Neural crest cell (in vitro differentiated cells): ENCODE measurements around the gene RPS6KA4. TPM values are rescaled to one million over a fixed set of nuclear protein-coding genes. Genes with fewer than 3 reads are reported as not detected.
A peak's percentile ranks its signal among the peaks of the same experiment; 100 is the strongest.

Experiments
- DNase-seq: peaks from one replicate; pipeline ENCODE4 v3.0.0; 2021; ENCODE audit warnings: low read depth, mixed read lengths, low spot score
- H3K27ac Mint-ChIP-seq: one replicate; pipeline ENCODE4 v1.8.0; 2021; ENCODE audit warnings: mild to moderate bottlenecking, mixed read lengths; ENCODE audit not compliant: unreplicated experiment
- H3K27me3 Mint-ChIP-seq: 2 replicates; pipeline ENCODE4 v1.8.0; 2021; ENCODE audit warnings: low read depth, mild to moderate bottlenecking, mixed read lengths
- H3K36me3 Mint-ChIP-seq: 2 replicates; pipeline ENCODE4 v1.8.0; 2021; ENCODE audit warnings: low read depth, mild to moderate bottlenecking, mixed read lengths
- H3K4me1 Mint-ChIP-seq: 2 replicates; pipeline ENCODE4 v1.8.0; 2021; ENCODE audit warnings: mixed read lengths
- H3K4me3 Mint-ChIP-seq: one replicate; pipeline ENCODE4 v1.8.0; 2021; ENCODE audit warnings: mild to moderate bottlenecking, mixed read lengths
- H3K9me3 Mint-ChIP-seq: 2 replicates; pipeline ENCODE4 v1.8.0; 2021; ENCODE audit warnings: mixed read lengths
- total RNA-seq: library from RNA; stranded (reverse); gene quantifications from 2 replicates; pipeline ENCODE4 v1.2.1, GENCODE V29; 2021
- TF ChIP-seq, protein P1 (sequence below): fragments of 200-600 bp; sonication (generic); conservative IDR thresholded peaks from 2 replicates; pipeline ENCODE4 v1.5.0; 2021; ENCODE audit warnings: antibody characterized with exemption, mild to moderate bottlenecking

Gene RPS6KA4
- total RNA-seq, 1 donor from 2014 or later: 17.6 TPM

GRCh38 chr11:64324692-64325469, 34.1 kb upstream of the RPS6KA4 start:
- DNase-seq: no peak
- no peaks in the 10 kb centered on the region for H3K27me3 Mint-ChIP-seq
- H3K4me1 Mint-ChIP-seq: peaks cover 10% of the 10 kb centered on the region
- H3K9me3 Mint-ChIP-seq: no peaks in the 10 kb centered on the region
- TF ChIP-seq, protein P1, sequence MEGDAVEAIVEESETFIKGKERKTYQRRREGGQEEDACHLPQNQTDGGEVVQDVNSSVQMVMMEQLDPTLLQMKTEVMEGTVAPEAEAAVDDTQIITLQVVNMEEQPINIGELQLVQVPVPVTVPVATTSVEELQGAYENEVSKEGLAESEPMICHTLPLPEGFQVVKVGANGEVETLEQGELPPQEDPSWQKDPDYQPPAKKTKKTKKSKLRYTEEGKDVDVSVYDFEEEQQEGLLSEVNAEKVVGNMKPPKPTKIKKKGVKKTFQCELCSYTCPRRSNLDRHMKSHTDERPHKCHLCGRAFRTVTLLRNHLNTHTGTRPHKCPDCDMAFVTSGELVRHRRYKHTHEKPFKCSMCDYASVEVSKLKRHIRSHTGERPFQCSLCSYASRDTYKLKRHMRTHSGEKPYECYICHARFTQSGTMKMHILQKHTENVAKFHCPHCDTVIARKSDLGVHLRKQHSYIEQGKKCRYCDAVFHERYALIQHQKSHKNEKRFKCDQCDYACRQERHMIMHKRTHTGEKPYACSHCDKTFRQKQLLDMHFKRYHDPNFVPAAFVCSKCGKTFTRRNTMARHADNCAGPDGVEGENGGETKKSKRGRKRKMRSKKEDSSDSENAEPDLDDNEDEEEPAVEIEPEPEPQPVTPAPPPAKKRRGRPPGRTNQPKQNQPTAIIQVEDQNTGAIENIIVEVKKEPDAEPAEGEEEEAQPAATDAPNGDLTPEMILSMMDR: no peak
- H3K4me3 Mint-ChIP-seq: no peak overlapping the region
- H3K36me3 Mint-ChIP-seq: peaks cover 3% of the 10 kb centered on the region
- no peak overlapping the region for H3K27ac Mint-ChIP-seq

DNA sequence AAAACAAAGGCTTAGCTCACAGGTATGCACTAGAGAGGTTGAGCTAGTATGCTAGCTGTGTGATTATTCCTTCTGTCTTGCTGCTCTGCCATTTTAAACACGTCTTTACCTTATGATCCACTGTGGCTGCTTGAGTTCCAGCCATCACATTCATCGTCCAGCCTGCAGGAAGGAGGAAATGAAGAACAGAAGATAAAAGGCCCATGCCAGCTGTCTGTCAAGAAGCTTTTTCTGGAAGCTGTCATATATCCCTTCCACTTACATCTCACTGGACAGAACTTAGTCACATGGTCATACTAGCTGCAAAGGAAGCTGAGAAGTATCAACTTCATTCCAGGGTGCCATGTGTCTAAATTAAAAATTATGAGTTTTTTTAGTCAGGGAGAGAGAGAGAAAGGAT, 31.6 kb upstream of the RPS6KA4 start:
- DNase-seq: no peak
- H3K27ac Mint-ChIP-seq: no peak overlapping the region
- H3K4me3 Mint-ChIP-seq: no peak overlapping the region
- TF ChIP-seq, protein P1: no peak
- no peaks in the 10 kb centered on the region for H3K9me3 Mint-ChIP-seq
- no peaks in the 10 kb centered on the region for H3K36me3 Mint-ChIP-seq
- H3K27me3 Mint-ChIP-seq: no peaks in the 10 kb centered on the region
- H3K4me1 Mint-ChIP-seq: peaks cover 6% of the 10 kb centered on the region

GRCh38 chr11:64327993-64328392, 31.0 kb upstream of the RPS6KA4 start:
- H3K4me1 Mint-ChIP-seq: peaks cover 6% of the 10 kb centered on the region
- DNase-seq: no peak
- no peaks in the 10 kb centered on the region for H3K27me3 Mint-ChIP-seq
- no peaks in the 10 kb centered on the region for H3K9me3 Mint-ChIP-seq
- H3K27ac Mint-ChIP-seq: no peak overlapping the region
- H3K36me3 Mint-ChIP-seq: no peaks in the 10 kb centered on the region
- TF ChIP-seq, protein P1: no peak
- H3K4me3 Mint-ChIP-seq: no peak overlapping the region

- TF ChIP-seq, protein P1: no peak
- H3K27me3 Mint-ChIP-seq: no peaks in the 10 kb centered on the region
- no peaks in the 10 kb centered on the region for H3K36me3 Mint-ChIP-seq
- no peak overlapping the region for H3K4me3 Mint-ChIP-seq
- no peak for DNase-seq
- H3K4me1 Mint-ChIP-seq: peaks cover 5% of the 10 kb centered on the region
- no peaks in the 10 kb centered on the region for H3K9me3 Mint-ChIP-seq
- no peak overlapping the region for H3K27ac Mint-ChIP-seq
Measured at GRCh38 chr11:64330888-64331287, 28.1 kb upstream of the RPS6KA4 start.

GRCh38 chr11:64331569-64332371, 27.2 kb upstream of the RPS6KA4 start:
- H3K9me3 Mint-ChIP-seq: no peaks in the 10 kb centered on the region
- no peak overlapping the region for H3K4me3 Mint-ChIP-seq
- no peaks in the 10 kb centered on the region for H3K27me3 Mint-ChIP-seq
- peaks cover 5% of the 10 kb centered on the region for H3K4me1 Mint-ChIP-seq
- H3K27ac Mint-ChIP-seq: peak overlapping the region; percentile 15
- TF ChIP-seq, protein P1: peak; percentile 45
- no peak for DNase-seq
- no peaks in the 10 kb centered on the region for H3K36me3 Mint-ChIP-seq
